ENCODE results near the gene VASN.

VASN gene

DNA sequence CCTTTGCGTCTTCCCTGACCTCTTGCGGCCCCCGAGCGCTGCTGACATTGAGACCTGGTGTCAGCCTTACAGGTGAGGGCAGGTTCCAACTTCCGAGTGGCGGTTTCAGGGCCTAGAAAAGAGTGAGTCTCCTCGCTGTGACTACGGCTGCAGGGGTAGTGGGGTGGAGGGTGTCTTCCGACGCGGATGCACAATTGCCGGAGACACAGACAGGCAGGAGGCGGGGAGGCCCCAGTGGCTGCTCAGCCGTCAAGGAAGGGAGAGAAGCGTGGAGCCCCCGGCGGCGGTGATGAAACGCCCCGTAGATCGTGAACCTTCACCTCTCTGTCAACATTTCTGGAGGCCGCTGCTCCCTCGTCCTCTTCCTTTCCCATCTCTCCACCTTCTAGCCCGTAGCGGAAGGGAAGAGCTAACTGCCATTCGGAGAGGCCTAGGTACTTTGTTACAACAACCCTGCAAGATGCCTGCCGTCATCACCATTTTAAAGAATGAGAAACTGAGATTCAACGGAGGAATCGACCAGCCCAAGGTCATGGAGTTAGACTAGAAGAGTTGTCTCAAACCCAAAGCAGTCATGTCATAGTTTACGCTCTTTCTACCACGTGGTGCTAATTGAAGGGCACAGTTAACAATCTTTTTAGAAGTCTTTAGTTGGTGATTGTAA is 54.5 kb downstream of the VASN start:
- no peak for DNase-seq (ENCODE audit: low read depth in 2 of 2)

DNA sequence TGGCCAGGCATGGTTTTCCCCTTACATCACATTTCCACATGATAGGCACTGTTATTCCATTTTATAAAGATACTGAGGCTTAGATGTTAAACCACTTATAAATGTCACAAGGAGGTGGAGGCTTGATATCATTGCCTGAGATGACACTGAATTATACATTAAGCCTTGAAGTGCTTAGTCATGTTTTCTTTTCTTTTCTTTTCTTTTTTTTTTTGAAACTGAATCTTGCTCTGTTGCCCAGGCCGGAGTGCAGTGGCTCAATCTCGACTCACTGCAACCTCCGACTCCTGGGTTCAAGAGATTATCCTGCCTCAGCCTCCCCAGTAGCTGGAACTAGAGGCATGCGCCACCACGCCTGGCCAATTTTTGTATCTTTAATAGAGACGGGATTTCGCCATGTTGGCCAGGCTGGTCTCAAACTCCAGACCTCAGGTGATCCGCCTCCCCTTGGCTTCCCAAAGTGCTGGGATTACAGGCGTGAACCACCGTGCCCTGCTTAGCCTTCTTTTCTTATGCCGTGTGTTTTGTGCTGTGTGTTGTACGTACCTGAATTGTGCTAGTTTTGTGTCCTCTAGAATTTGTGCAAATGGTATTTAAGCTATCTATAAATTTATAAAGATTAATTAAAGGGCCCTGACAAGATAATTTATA is 55.2 kb downstream of the VASN start:
- no peak for DNase-seq (ENCODE audit: low read depth in 2 of 2)

DNA sequence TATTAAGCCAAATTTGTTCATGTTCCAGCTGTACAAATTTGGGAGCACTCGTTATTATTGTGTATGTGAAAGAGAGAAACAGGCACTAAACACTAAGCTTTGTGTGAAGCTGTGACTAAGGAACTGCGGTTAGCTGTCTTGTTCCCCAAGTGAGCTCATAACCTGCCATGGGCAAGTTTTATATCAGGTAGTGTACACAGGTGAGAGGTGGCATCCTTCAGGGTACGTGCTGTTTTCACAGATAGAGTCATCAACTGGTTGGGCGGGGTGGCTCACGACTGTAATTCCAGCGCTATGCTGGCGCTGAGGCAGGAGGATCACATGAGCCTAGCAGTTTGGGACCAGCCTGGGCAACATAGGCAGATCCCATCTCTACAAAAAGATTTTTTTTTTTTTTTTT is 56.9 kb downstream of the VASN start:
- DNase-seq (ENCODE audit: low read depth in 2 of 2) = no peak

DNA sequence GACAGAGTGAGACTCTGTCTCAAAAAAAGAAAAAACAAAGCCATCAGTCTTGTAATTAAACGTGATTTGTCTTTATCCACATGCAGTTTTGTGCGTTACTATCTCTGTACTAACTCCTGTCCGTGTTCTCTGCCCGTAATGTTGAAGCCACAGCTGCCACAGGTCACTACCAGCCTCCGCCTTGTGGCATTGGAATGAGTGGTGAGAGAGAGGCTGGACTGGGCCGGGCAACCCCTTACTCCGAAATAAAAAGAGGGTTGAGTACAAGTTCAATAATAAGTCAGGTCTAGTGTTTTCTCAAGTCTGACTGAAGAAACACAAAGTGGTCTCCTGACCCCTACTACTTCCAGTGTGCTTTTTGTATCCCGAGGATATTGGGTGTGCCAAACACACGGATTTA is 59.4 kb downstream of the VASN start:
- no peak for DNase-seq (ENCODE audit: low read depth in 2 of 2)
